Measurements from ENCODE around the gene MELTF.

DNA sequence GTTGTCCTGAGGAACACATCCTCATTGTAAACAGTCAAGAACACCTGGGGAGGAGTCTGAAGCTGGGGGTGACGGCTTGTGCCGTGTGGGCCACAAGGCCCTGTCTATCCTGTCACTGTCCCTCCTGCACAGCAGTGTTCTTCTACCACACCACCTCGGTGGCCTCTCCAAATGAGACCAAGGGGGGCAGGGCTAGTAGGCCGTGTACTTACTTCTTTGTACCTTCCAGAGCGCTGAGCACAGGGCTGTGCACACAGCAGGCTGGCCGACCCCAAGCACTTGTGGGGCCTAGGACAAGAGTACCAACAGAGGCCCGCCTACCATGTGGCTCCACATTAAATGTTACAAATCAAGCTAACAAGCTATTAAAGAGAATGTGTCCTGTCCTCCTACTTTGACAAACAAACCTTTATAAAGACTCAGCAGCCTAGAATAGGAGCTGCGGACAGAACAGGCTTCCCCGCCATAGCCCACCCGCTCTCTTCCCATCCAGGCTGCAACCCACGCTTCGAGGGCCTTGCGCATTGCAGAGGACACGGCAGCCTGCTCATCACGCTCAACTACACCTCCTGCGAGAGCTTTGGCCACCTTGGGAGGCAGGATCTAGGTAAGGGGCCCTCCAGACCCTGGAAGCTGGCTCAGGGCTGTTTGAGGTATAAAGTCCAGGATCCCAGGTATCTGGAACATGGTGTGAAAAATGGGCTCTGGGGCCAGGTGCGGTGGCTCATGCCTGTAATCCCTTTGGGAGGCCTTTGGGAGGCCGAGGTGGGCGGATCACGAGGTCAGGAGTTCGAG is 30.5 kb downstream of the MELTF start:
- no peak for TF ChIP-seq POLR2A (IDR thresholded peaks at IDR 0.05)
- TF ChIP-seq, protein P1, sequence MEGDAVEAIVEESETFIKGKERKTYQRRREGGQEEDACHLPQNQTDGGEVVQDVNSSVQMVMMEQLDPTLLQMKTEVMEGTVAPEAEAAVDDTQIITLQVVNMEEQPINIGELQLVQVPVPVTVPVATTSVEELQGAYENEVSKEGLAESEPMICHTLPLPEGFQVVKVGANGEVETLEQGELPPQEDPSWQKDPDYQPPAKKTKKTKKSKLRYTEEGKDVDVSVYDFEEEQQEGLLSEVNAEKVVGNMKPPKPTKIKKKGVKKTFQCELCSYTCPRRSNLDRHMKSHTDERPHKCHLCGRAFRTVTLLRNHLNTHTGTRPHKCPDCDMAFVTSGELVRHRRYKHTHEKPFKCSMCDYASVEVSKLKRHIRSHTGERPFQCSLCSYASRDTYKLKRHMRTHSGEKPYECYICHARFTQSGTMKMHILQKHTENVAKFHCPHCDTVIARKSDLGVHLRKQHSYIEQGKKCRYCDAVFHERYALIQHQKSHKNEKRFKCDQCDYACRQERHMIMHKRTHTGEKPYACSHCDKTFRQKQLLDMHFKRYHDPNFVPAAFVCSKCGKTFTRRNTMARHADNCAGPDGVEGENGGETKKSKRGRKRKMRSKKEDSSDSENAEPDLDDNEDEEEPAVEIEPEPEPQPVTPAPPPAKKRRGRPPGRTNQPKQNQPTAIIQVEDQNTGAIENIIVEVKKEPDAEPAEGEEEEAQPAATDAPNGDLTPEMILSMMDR (IDR thresholded peaks at IDR 0.05): no peak

Data from adrenal gland (tissue), 5 donors.